ENCODE measurements around the gene BBS2. TPM values are rescaled to one million over a fixed set of nuclear protein-coding genes. Genes with fewer than 3 reads are reported as not detected.

The BBS2 gene
- polyA plus RNA-seq, 1 donor from 2014 or later, result 197 TPM

- TF ChIP-seq CTCF (IDR thresholded peaks at IDR 0.05; ENCODE audit: poor library complexity, severe bottlenecking) (no peak), TAF1 (IDR thresholded peaks at IDR 0.05; ENCODE audit: low read depth) (no peak)
- Histone ChIP-seq H4K20me1 (ENCODE audit: insufficient read depth) (no peaks in the 10 kb centered on the region), H3K9me2 (ENCODE audit: insufficient read depth, low read length) (no peaks in the 10 kb centered on the region), H3K27me3 (ENCODE audit: insufficient read depth, low read depth, low read length) (no peaks in the 10 kb centered on the region), H2AFZ (ENCODE audit: low read depth, low read length) (no peak overlapping the region), H3K4me2 (ENCODE audit: low read length) (no peak overlapping the region), H3K27ac (ENCODE audit: low read length) (no peak overlapping the region), H3K36me3 (ENCODE audit: insufficient read depth, low read length) (peaks cover 10% of the 10 kb centered on the region), H3K79me2 (replicated peaks; ENCODE audit: insufficient read depth, low read length) (no peaks in the 10 kb centered on the region), H3K9ac (ENCODE audit: low read length) (no peak overlapping the region), H3K9me3 (ENCODE audit: low read length) (no peaks in the 10 kb centered on the region), H3F3A (ENCODE audit: insufficient read depth, low read length, poor library complexity, severe bottlenecking) (no peaks in the 10 kb centered on the region), H3K4me3 (ENCODE audit: low read length) (no peak overlapping the region)
Observed at GRCh38 chr16:56480776-56481467, 38.9 kb downstream of the BBS2 start.

- Histone ChIP-seq H3K4me3 (ENCODE audit: low read length) (no peak overlapping the region), H3K9me2 (ENCODE audit: insufficient read depth, low read length) (no peaks in the 10 kb centered on the region), H4K20me1 (ENCODE audit: insufficient read depth) (no peaks in the 10 kb centered on the region), H2AFZ (ENCODE audit: low read depth, low read length) (no peak overlapping the region), H3K27ac (ENCODE audit: low read length) (no peak overlapping the region), H3K79me2 (replicated peaks; ENCODE audit: insufficient read depth, low read length) (no peaks in the 10 kb centered on the region), H3K4me2 (ENCODE audit: low read length) (no peak overlapping the region), H3K27me3 (ENCODE audit: insufficient read depth, low read depth, low read length) (no peaks in the 10 kb centered on the region), H3F3A (ENCODE audit: insufficient read depth, low read length, poor library complexity, severe bottlenecking) (no peaks in the 10 kb centered on the region), H3K9me3 (ENCODE audit: low read length) (no peaks in the 10 kb centered on the region), H3K9ac (ENCODE audit: low read length) (no peak overlapping the region), H3K36me3 (ENCODE audit: insufficient read depth, low read length) (peaks cover 6% of the 10 kb centered on the region)
- TF ChIP-seq SMC3 (conservative IDR thresholded peaks at IDR 0.05; ENCODE audit: poor library complexity), result no peak
- TF ChIP-seq POLR2AphosphoS5 (IDR thresholded peaks at IDR 0.05), result no peak
- TF ChIP-seq MXI1 (conservative IDR thresholded peaks at IDR 0.05; ENCODE audit: poor library complexity, severe bottlenecking), result no peak
- TF ChIP-seq REST (IDR thresholded peaks at IDR 0.05; ENCODE audit: borderline replicate concordance), result no peak
- no peak for TF ChIP-seq CTCF (IDR thresholded peaks at IDR 0.05; ENCODE audit: poor library complexity, severe bottlenecking)
- no peak for TF ChIP-seq EZH2 (IDR thresholded peaks at IDR 0.05; ENCODE audit: borderline replicate concordance, insufficient read depth, low read length, poor library complexity, severe bottlenecking)
- TF ChIP-seq TAF1 (IDR thresholded peaks at IDR 0.05; ENCODE audit: low read depth), result no peak
- TF ChIP-seq RAD21 (conservative IDR thresholded peaks at IDR 0.05), result no peak
- no peak for TF ChIP-seq EP300 (conservative IDR thresholded peaks at IDR 0.05; ENCODE audit: poor library complexity, severe bottlenecking)
Observed at GRCh38 chr16:56479469-56479868, 40.4 kb downstream of the BBS2 start.
